GM23248 (cell line): Measurements from ENCODE around the gene PRPSAP1. TPM values are rescaled to one million over a fixed set of nuclear protein-coding genes. Genes with fewer than 3 reads are reported as not detected.

ENCODE experiments used
- DNase-seq: peaks from one replicate; pipeline ENCODE4 v3.0.0-alpha.2; 2015
- H2AFZ ChIP-seq: fragments of 200-600 bp; sonication (generic); 2 replicates; pipeline ENCODE4 v1.6.1; 2016; ENCODE audit warnings: antibody characterized with exemption
- H3F3A ChIP-seq: fragments of 200-600 bp; sonication (generic); 2 replicates; pipeline ENCODE4 v1.6.1; 2016; ENCODE audit warnings: mild to moderate bottlenecking, antibody characterized with exemption, mixed run types; ENCODE audit not compliant: insufficient read depth
- H3K27ac ChIP-seq: fragments of 200-600 bp; sonication (generic); 2 replicates; pipeline ENCODE4 v1.5.1; 2016; ENCODE audit warnings: mild to moderate bottlenecking
- H3K27me3 ChIP-seq: fragments of 200-600 bp; sonication (generic); replicated peaks from 2 replicates; pipeline ENCODE4 v1.6.1; 2016; ENCODE audit warnings: mild to moderate bottlenecking; ENCODE audit not compliant: insufficient read depth
- H3K36me3 ChIP-seq: fragments of 200-600 bp; sonication (generic); 2 replicates; pipeline ENCODE4 v1.6.1; 2016; ENCODE audit warnings: low read depth, mild to moderate bottlenecking
- H3K4me1 ChIP-seq: fragments of 200-600 bp; sonication (generic); 2 replicates; pipeline ENCODE4 v1.6.1; 2016; ENCODE audit warnings: mild to moderate bottlenecking; ENCODE audit not compliant: insufficient read depth
- H3K4me2 ChIP-seq: fragments of 200-600 bp; sonication (generic); one replicate; pipeline ENCODE4 v1.6.1; 2016; ENCODE audit warnings: mild to moderate bottlenecking; ENCODE audit not compliant: unreplicated experiment
- H3K4me3 ChIP-seq: fragments of 200-600 bp; sonication (generic); 2 replicates; pipeline ENCODE4 v1.5.1; 2016; ENCODE audit warnings: mild to moderate bottlenecking
- H3K79me2 ChIP-seq: fragments of 200-600 bp; sonication (generic); 2 replicates; pipeline ENCODE4 v1.6.1; 2016; ENCODE audit warnings: mild to moderate bottlenecking; ENCODE audit not compliant: insufficient read depth
- H3K9ac ChIP-seq: fragments of 200-600 bp; sonication (generic); 2 replicates; pipeline ENCODE4 v1.6.1; 2016; ENCODE audit warnings: mild to moderate bottlenecking
- H3K9me2 ChIP-seq: fragments of 200-600 bp; sonication (generic); 2 replicates; pipeline ENCODE4 v1.6.1; 2016; ENCODE audit warnings: mixed run types, mild to moderate bottlenecking, moderate library complexity; ENCODE audit not compliant: insufficient read depth
- H3K9me3 ChIP-seq: fragments of 200-600 bp; sonication (generic); one replicate; pipeline ENCODE4 v1.6.1; 2017; ENCODE audit warnings: low read depth
- H4K20me1 ChIP-seq: fragments of 200-600 bp; sonication (generic); 2 replicates; pipeline ENCODE4 v1.6.0; 2016; ENCODE audit not compliant: insufficient read depth
- EZH2 ChIP-seq: fragments of 200-600 bp; sonication (generic); IDR thresholded peaks from 2 replicates; pipeline ENCODE4 v1.6.1; 2018; ENCODE audit warnings: antibody characterized with exemption, mild to moderate bottlenecking; ENCODE audit not compliant: insufficient read depth, poor library complexity, severe bottlenecking
- EZH2phosphoT487 ChIP-seq: fragments of 200-600 bp; sonication (generic); IDR thresholded peaks from 2 replicates; pipeline ENCODE4 v1.6.1; 2018; ENCODE audit warnings: antibody characterized with exemption, moderate library complexity, mild to moderate bottlenecking, low read depth; ENCODE audit not compliant: insufficient read depth
- WGBS, 2 experiments: methylation state at CpG; one replicate each; pipeline ENCODE4 v1.1.6; 2015 to 2017; ENCODE audit warnings: low lambda C conversion rate in 2 of 2, low coverage in 1 of 2; ENCODE audit errors: missing lambda C conversion rate in 2 of 2; 5-methylcytosine and 5-hydroxymethylcytosine counted together
- in situ Hi-C: fragments of 300-500 bp; cut with MboI; formaldehyde crosslinking; loops from 2 replicates; pipeline ENCODE4 v1.15.0; 2020
- polyA plus RNA-seq: library from polyadenylated mRNA; unstranded; fragments of >200 nt; fragmentation: Nextera tagmentation; extraction: Ambion mirVana; gene quantifications from 2 replicates; pipeline ENCODE4 v1.2.1, GENCODE V29; 2016
- total RNA-seq: library from RNA; depleted of rRNA; stranded (reverse); fragments of >200 nt; shearing (Covaris generic); gene quantifications from 2 replicates; pipeline ENCODE4 v1.2.3, GENCODE V29; 2014

Gene PRPSAP1
- total and polyA plus RNA-seq, 2 experiments from 2014 or later = 53.2 to 56.5 TPM

GRCh38 chr17:76278268-76278908 lies 75.3 kb downstream of the PRPSAP1 start:
- Histone ChIP-seq H3K27ac (no peak overlapping the region), H3K36me3 (no peaks in the 10 kb centered on the region), H3K9me3 (no peaks in the 10 kb centered on the region), H2AFZ (no peak overlapping the region), H3K9ac (no peak overlapping the region), H3K79me2 (no peaks in the 10 kb centered on the region), H4K20me1 (no peaks in the 10 kb centered on the region), H3K27me3 (no peaks in the 10 kb centered on the region), H3K4me2 (no peak overlapping the region), H3F3A (no peaks in the 10 kb centered on the region), H3K4me3 (no peak overlapping the region), H3K9me2 (no peaks in the 10 kb centered on the region), H3K4me1 (peaks cover 9% of the 10 kb centered on the region)
- TF ChIP-seq EZH2phosphoT487 = no peak
- no peak for TF ChIP-seq EZH2
- WGBS, 2 experiments = 88 to 89% methylated on average over 18 to 19 of the region's 19 CpGs
- in situ Hi-C loops = loop anchor here (25.0 kb wide), 1 partner anchor 366 kb away; the partner anchor contains the start of gene MRPL38
- DNase-seq = no peak

GRCh38 chr17:76277300-76278267 lies 76.1 kb downstream of the PRPSAP1 start:
- H3K27ac ChIP-seq = no peak overlapping the region; the same call in 1 of the 2 replicates
- H3K4me1 ChIP-seq = peaks cover 9% of the 10 kb centered on the region
- no peak overlapping the region for H2AFZ ChIP-seq
- in situ Hi-C loops = loop anchor here (25.0 kb wide), 1 partner anchor 365 kb away; the partner anchor contains the start of gene MRPL38
- H3K9ac ChIP-seq = 0 out of 2 replicates have a peak overlapping the region, but pooled peaks have one; percentile 36
- no peaks in the 10 kb centered on the region for H3K9me2 ChIP-seq
- no peaks in the 10 kb centered on the region for H3F3A ChIP-seq
- H3K36me3 ChIP-seq = no peaks in the 10 kb centered on the region
- no peak for DNase-seq
- no peaks in the 10 kb centered on the region for H3K79me2 ChIP-seq
- H3K9me3 ChIP-seq = no peaks in the 10 kb centered on the region
- H3K4me2 ChIP-seq = peak overlapping the region; percentile 28
- H3K4me3 ChIP-seq = no peak overlapping the region
- H3K27me3 ChIP-seq = no peaks in the 10 kb centered on the region
- TF ChIP-seq EZH2 (no peak), EZH2phosphoT487 (no peak)
- H4K20me1 ChIP-seq = no peaks in the 10 kb centered on the region
- WGBS, 2 experiments = 94 to 96% methylated on average over 28 to 30 of the region's 31 CpGs

- in situ Hi-C loops = loop anchor here (25.0 kb wide), 1 partner anchor 364 kb away; the partner anchor contains the start of gene MRPL38
- Histone ChIP-seq H3F3A (no peaks in the 10 kb centered on the region), H2AFZ (no peak overlapping the region), H3K9me2 (no peaks in the 10 kb centered on the region), H3K79me2 (no peaks in the 10 kb centered on the region), H3K36me3 (no peaks in the 10 kb centered on the region), H3K4me1 (peaks cover 9% of the 10 kb centered on the region), H3K9ac (0 out of 2 replicates have a peak overlapping the region, but pooled peaks have one; percentile 36), H3K4me2 (peak overlapping the region; percentile 28), H4K20me1 (no peaks in the 10 kb centered on the region), H3K9me3 (no peaks in the 10 kb centered on the region), H3K27me3 (no peaks in the 10 kb centered on the region), H3K4me3 (no peak overlapping the region), H3K27ac (no peak overlapping the region; the same call in 1 of the 2 replicates)
- TF ChIP-seq EZH2phosphoT487 = no peak
- peak; percentile 89 for DNase-seq
- 63% methylated on average over 19 of the region's 19 CpGs for WGBS, 2 experiments
Observed at GRCh38 chr17:76276461-76277299, 77.0 kb downstream of the PRPSAP1 start.

- no peak overlapping the region for H3K4me3 ChIP-seq
- H3K9me2 ChIP-seq = no peaks in the 10 kb centered on the region
- H3K79me2 ChIP-seq = no peaks in the 10 kb centered on the region
- peaks cover 9% of the 10 kb centered on the region for H3K4me1 ChIP-seq
- H3K9ac ChIP-seq = no peak overlapping the region
- H3K36me3 ChIP-seq = no peaks in the 10 kb centered on the region
- no peak for DNase-seq
- no peak overlapping the region for H2AFZ ChIP-seq
- H3F3A ChIP-seq = no peaks in the 10 kb centered on the region
- H3K27me3 ChIP-seq = no peaks in the 10 kb centered on the region
- 95 to 97% methylated on average over 8 to 11 of the region's 11 CpGs for WGBS, 2 experiments
- H3K27ac ChIP-seq = no peak overlapping the region
- no peaks in the 10 kb centered on the region for H3K9me3 ChIP-seq
- H4K20me1 ChIP-seq = no peaks in the 10 kb centered on the region
- in situ Hi-C loops = loop anchor here (25.0 kb wide), 1 partner anchor 364 kb away; the partner anchor contains the start of gene MRPL38
- TF ChIP-seq EZH2 (no peak), EZH2phosphoT487 (no peak)
- no peak overlapping the region for H3K4me2 ChIP-seq
Observed at GRCh38 chr17:76276069-76276431, 77.7 kb downstream of the PRPSAP1 start.
